Measurements from ENCODE around the gene GFRA1.

GFRA1 gene

DNA sequence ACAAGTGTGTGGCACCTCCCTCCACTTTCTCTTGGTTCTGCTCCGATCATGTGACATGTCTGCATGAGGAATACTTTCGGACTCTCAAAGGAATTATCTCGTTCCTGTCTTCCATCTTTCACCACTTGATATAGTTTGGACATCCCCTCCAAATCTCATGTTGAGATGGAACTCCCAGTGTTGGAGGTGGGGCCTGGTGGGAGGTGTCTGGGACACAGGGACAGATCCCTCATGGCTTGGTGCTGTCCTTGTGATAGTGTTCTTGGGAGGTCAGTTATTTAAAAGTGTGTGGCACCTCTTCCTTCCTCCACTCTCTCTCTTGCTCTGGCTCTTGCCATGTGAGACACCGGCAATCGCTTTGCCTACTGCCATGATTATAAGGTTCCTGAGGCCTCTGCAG, 166.4 kb downstream of the GFRA1 start:
- no peak for DNase-seq

DNA sequence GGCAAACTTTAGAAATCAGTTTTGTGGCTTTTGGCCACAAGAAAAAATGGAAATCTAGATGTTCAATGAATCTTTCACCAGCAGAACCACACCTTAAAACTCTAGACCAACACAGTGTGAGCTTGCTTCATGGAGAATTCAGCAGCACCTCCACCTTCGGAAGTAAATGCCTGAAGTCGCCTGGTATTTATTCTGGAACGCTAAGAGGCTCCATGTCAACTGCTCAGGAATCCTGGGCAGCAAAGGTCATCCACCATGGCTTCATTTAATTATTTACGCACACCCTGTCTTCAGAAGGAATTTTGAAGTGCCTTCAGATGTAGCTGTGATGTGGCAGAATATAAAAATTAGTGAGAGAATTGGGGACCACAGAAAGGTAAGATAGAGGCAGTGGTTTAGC, 167.7 kb downstream of the GFRA1 start:
- no peak for DNase-seq

DNA sequence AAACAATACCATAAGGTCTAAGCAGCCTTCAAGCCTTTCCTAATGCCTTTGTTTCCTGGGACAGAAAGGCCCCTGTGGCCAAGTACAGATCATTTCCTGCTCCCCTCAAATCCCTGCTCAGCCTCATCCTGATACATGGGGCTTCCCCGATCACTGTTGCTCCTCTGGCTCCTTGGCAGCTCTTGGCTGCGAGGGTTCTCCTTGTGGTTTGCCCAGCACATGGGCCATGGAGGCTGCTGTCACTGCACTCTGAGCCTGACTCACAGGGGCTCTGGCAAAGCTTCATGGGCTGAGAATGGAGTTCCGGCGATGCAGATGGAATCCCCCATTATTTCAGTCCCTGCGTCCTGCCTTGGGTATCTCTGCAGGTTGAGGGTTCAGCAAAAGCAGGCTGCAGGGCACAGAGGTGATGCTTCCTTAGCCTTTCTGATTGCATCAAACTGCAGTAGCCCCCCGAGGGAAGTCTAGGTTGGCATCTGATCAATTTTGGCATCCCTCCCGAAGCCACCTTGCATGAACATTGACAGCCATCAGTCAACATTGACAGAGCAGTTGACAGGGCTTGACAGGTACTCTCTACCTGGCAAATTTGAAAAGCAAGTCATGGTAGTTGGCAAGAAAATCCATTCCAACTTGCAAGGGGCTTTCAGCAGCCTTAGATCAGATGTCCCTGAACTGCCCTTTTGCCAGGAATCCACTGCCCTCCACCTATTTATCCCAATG, 168.6 kb downstream of the GFRA1 start:
- DNase-seq, result no peak

DNA sequence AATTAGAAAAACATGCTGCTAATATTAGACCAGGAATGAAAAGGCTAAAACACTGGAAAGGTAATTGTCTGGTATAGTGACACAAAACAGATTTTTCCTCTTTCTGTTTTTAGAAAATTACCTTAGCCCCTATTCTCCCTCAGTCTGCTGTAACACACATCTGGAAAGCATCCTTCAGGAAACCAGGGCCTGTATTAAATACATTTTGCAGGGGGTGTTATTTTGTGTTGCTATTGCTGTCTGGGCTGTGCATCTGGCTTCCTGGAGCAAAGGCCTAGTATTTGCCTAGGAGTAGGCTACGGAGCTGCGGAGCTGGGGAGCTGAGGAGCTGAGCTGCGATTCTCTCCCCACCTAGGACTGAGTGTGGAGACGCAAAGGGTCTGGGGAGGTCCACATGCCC, 169.3 kb downstream of the GFRA1 start:
- no peak for DNase-seq

DNA sequence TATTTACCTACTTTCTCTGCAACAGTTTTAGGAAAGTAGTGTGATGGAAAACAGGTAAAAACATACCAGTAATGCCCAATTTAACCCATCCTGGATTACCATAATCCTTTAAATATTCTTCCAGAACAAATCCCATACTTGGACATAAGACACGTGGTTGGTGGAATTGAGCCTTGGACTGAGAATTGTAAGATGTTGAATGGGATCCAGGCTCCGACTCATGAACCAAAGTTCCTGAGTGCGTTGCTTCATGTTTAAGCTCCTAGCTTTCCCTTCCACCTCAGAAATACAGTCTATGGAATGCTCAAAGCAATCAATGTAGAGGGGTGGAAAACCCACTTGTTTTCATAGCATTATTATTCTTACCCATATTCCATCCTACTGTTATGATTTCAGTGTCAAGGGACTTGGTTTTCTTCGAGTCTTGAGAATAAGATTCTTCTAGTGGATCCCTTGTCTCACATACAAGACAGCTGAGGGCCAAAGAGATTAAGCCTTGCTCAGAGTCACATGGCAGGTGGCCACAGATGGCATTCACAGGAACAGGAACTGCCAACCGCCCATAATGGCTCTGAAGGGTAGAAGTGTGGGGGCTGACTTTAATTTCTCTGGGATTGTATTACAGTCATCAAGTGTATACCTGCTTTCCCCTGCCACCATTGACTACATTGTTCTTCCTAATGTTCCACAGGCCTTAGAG, 171.2 kb downstream of the GFRA1 start:
- no peak for DNase-seq

DNA sequence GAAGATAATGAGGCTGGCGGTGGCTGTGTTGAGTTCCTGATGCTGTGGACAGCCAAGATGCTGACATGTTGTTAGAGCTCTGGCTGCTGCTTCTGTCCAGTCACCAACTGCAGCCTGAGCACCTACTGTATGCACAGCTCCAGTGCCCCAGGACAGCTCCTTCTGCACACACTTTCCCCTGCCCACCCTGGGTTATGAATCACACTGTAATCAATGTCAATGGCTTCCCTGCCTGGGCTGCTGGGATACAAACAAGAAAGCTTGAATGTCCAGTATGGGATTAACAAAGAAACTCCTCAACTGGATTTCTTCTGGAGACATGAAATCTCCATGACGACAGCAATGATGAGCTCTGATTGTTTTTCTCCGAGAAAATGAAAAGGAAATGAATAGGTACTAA, 172.0 kb downstream of the GFRA1 start:
- DNase-seq, result no peak

DNA sequence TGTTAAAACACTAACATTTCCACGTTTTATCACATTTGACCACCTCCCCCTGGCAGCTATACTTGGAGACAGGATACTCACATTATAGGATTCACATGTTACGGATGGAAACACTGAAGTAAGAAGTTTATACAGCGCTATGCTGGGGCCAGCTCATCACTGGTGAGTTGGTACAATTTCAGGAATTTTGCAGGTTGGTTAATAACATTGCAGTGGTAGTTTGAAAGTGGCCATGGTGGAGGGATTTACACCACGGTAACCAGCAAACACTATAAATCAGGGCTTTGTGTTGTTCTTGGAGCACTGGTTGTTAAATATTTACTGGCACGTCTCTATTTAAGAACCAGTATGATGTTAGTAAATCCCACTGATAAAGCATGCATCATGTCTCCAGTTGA, 174.0 kb downstream of the GFRA1 start:
- no peak for DNase-seq

DNA sequence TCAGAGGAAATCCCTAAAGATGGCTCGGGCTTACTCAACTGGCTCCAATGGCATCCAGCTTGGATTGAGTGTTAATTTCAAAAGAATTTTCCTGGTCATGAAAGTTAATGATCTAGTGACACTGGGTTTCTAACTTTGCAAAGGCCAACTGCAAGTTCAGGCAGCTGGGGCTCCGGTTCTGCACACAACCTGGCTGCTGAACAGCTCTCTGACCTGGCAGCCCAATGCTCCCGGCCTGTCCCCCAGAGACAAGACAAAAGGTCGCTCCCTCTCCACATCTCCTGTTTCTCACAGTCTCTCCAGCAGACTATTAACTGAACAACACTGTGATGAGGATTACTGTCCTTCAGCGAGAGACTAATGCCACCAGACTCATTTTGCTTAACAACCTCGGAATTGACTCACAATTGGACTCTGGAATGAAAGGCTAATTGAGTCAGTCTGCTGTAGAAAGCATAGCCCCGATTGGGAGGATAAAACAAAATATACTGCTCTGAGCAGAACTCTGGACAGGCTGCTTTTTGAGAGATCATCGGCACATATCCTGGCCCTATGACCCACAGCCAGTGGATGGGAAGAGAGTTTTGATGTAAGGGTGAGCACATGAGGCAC, 174.5 kb downstream of the GFRA1 start:
- DNase-seq, result no peak

DNA sequence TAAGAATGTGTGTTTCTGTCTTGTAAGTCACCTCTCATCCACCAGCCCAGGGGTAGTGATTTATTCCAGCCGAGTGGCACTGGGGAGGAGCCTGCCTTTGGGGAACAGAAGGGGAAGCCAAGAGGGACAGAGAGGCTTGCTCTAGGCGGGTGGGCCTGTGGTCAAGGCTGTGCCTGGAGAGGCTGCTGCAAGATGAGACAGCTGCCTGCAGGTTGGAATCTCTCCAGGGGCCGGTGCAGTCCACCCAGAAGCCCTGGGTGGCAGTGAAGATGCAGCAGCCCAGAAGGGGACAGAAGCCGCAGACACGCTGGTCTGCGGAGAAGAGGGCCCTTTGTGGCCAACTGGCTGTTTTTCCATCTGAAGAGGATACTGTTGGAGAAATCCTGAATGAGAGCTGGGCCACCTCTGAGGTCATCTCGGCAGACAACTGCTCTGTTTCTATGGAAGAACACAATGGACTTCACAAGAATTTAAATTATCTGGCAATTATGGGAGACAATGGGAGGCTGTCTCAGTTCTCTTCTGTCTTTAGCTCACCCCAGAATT, 175.7 kb downstream of the GFRA1 start:
- peak in 30 of 51 donors; percentile 6 to 70 (median 33) for DNase-seq

DNA sequence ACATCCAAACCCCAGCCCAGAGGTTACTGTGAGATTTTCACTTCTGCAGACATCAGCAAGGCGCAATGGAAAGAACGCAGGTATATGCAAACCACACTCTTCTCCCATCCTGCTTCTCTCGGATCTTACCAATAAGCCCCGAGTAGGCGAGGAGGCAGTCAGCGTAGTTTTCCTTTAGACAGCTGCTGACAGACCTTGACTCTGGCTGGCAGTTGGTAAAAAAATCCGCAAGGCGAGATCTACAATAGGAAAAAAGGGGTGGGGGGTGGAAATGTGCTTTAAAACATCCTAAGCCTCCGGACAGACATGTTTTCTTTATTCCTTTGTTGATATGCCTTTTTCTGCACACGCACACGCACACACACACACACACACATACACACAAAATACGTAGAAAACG, 176.5 kb downstream of the GFRA1 start:
- no peak for DNase-seq

DNA sequence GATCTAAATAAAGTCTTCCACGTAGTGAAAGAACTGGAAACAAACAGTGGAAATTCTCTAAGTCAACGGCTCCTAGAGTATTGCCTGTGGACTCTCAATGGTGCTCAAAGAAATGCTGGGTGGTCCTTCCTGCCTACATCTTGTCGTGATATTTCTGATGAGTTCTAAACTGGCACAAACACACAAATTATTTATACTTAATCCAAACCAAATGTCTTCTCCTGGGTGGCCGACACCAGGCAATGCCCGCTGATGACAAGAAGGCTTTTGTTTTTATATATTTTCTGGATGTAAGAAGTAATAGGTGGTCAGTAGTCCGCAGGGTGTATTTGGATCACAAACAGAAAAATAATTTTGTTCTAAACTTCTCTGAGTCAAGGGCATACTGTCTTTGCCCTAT, 178.7 kb downstream of the GFRA1 start:
- no peak for DNase-seq

DNA sequence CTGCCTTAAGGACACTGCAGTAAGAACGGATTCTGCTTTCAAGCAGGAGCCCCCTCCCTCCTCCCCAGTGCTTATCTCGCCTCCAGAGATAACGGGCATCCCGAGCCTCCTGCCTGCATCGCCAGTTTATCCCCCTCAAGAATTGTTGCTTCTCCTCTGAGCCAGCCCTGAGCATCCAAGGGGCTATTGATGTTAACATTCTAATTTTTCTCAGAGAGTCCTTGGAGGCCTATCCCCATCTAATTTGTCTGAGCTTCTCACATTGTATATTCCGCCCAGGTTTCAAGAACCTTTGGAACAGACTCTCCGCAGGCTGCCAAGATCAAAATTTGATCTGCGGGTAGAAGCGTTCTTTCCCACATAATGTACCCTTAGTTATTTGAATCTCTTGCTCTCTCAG, 180.0 kb downstream of the GFRA1 start:
- no peak for DNase-seq

DNA sequence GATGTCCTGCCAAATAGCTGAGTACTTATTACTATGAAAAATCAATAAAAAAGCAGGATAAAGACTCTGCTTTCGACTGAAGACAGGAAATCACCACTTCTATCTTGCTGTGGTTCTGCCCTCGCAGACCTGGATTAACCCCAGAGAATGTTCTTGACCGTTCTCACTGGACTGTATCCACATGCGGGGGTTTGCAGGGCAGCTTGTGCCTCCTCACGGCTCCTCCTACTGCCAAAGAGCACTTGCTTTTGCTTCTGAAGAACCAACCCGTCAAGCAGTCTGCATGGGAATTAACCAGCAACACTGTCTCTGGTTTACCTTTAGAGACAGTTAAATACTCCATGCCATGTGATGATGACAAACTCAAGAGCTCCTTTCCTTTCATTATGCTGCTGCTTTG, 184.0 kb downstream of the GFRA1 start:
- no peak for DNase-seq

DNA sequence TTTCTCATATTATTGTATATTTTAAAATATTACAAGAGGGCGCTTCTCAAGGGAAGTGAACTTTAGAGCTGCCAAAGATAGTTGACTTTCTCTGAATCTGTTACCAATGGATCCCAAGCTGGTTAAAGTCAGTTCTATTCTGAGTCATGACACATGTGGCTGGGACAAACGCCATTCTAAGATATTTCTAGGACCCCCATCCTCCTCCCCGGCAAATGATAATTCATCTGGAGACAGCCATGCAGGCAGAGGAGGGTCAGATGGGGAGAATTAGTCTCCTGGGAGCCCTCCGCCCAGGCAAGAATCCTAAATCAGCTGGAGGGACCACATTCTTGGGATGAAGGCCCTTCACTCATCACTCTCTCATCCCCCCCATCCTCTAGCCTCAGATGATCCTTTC, 187.7 kb downstream of the GFRA1 start:
- no peak for DNase-seq

DNA sequence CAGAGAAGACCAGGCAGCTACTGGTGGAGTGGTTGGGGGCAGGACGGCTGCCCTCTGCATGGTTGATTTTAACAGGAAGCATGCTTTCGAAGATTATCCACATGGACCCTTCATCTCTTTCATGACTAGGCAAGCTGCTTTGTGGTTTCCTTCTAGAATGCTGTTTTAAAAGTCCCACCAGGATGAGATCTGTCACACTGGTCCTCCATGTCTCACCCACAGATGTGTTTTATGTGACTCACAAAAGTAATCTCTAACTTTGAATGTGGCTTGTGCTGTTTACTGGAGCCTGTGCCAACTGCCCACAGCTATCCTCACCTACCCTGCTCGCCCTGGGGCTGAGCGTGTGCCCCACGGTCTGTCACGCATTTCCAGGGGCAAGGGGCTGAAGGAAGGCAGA, 188.8 kb downstream of the GFRA1 start:
- no peak for DNase-seq

DNA sequence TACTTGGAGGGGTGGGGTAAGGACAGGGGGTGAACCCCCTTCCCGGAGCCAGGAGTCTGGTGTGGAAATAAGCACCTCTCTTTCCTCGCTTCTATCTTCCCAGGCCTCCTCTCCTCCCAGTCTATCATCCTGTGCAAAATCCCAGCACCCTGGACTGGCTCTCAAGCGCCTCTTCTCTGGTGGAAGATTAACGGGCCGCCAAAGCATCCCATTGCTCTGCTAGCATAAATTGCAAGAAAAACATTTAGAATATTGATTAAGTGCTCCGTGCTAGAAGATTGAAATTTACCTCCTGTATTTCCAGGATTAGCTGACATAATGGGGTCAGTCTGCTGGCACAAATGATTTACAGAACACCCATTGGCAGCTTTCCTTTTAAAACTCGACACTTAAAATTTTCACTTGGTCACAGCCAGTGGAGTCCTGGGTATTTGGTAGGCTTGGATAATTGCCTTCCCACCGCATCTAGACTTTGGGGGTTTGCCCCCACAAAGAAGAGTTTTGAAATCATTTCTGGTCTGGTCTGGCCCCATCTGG, 189.7 kb downstream of the GFRA1 start:
- no peak for DNase-seq

DNA sequence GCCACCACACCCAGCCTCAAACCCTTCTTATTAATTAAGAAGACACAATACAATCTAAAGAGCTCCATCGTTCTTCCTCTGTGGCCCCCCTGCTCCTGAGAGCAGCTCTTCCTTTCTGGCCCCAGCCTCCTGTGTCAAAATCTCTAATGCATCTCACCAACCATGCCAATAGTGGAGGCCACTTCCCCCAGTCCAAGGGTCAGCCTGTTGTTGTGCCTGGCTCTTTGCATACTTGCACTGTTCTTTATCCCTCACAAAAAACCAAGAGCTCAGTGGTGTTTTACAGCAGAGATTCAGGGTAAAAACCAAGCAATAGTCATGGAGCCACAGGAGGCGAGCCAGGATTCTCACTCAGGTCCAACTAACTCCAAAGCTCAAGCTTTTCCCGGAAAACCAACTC, 190.2 kb downstream of the GFRA1 start:
- no peak for DNase-seq

DNA sequence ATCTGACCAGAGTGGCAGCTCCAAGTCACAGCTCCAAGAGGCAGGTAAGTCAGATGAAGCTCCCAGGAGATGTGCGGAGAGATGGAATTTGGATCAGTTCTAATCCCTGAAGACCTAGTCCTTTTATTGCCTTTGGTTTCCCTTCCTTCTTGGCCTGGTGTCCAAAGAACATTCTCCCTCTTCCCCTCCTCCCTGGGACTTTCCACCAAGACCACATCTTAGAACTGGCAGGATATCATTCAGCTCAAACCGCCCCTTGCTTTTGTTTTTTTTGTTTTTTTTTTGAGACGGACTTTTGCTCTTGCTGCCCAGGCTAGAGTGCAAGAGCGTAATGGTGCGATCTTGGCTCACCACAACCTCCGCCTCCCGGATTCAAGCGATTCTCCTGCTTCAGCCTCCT, 190.8 kb downstream of the GFRA1 start:
- no peak for DNase-seq

DNA sequence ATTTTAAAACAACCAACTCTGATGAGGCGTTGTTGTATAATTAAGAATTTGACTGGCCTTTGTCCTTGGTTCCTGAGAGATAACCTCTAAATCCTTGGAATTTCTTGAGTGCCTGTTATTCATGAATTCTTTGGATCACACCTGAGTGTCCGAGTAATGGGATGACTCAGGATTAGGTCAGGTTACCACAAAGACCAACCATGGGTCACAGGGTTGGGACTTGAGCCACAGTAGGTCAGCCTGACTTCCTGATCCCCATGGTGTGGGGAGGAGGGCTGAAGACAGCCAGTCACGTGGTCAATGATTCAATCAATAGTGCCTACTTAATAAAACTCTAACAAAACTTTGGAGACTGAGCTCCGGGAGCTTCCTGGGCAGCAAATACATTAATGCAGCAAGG, 192.5 kb downstream of the GFRA1 start:
- no peak for DNase-seq

DNA sequence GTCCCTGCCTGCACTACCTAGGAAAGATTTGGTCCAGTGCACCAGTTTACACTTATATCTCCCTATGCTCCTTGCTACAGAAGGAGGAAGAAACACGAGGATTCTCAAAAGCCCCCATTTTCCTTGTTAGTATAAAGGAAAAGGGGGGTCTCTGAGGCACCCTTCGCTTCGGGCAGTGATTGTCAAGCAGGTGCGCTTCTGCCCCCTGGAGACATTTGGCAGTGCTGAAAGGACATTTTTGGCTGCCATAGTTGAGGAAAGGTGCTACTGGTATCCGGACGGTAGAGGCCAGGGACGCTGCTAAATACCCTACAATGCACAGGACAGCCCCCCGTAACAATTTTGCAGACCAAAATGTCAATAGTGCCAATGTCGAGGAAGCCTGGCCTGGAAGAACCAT, 193.7 kb downstream of the GFRA1 start:
- no peak for DNase-seq

DNA sequence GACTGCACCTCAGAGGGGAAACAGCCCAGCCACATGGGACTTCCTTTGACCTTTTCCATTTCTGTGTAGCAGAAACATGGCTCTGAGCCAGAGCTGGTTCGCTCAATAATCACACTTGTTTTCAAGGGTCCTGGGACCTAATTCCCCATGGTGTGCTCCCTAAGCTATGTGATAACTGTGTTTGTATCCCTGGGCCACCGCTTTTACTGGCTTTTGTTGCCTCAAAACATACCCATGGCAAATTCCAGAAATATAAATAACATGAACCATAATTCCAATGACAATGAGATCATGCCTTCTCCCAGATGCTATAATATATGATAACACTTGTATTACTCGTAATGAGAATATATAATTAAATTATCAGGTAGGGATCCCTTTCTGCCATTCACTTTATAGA, 196.4 kb downstream of the GFRA1 start:
- no peak for DNase-seq

DNA sequence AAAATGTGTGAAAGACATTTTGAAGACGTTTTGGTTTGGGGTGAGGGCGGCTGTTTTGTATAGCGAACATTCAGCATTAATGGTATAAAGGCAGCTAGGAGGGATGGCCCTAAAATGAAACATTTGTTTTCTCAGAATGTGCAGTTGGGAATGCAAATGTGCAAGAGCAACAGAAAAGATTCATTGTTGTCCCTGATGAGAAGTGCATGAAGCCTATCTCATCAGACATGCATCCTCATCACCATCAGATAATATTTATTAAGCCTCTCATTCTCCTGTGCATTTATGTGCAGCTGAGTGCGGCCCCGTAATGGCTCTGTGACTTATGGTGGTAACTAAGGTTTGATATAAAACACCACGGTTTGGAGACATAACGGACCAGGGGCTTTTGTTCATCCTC, 199.5 kb downstream of the GFRA1 start:
- peak in 2 of 51 donors; percentile 6 to 20 for DNase-seq

DNA sequence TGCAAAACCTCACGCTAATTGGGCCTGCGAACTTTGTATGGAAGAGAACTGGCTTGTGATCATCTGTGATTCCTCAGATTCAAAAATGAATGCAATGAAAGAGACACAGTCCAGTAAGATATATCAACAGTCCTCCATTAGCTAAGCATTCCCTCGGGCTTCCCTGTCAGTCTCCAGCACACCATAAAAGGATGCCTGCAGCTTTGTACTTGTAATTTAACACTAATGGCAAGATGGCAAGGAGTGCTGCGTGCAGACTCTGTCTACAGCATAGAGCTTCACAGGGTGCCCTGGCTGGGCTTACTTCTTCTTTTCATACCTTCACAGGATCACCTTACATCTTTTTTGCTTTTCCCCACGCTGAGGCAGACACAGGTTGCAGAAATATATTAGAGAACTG, 200.0 kb downstream of the GFRA1 start:
- DNase-seq, result no peak

Data from hypothalamus (tissue), 51 donors.